Adipocyte (in vitro differentiated cells): ENCODE data around the gene TMPRSS9.

ENCODE experiments used
- DNase-seq: peaks from one replicate; pipeline ENCODE4 v3.0.0-alpha.2; 2015; ENCODE audit warnings: low read depth
- H3K27me3 ChIP-seq: replicated peaks from 2 replicates; pipeline ENCODE4 v1.7.0; 2013; ENCODE audit warnings: mild to moderate bottlenecking, low read length, moderate library complexity; ENCODE audit not compliant: control insufficient read depth, insufficient read depth
- H3K36me3 ChIP-seq: 2 replicates; pipeline ENCODE4 v1.7.0; 2013; ENCODE audit warnings: low read length, mild to moderate bottlenecking, moderate library complexity; ENCODE audit not compliant: control insufficient read depth, insufficient read depth, severe bottlenecking
- H3K4me1 ChIP-seq: 2 replicates; pipeline ENCODE4 v1.7.0; 2013; ENCODE audit warnings: mild to moderate bottlenecking, low read length, moderate library complexity; ENCODE audit not compliant: control insufficient read depth, insufficient read depth
- H3K4me3 ChIP-seq: 2 replicates; pipeline ENCODE4 v1.7.0; 2013; ENCODE audit warnings: mild to moderate bottlenecking, low read length, moderate library complexity
- H3K9ac ChIP-seq: 2 replicates; pipeline ENCODE4 v1.7.0; 2013; ENCODE audit warnings: mild to moderate bottlenecking, low read length, moderate library complexity
- H3K9me3 ChIP-seq: 2 replicates; pipeline ENCODE4 v1.7.0; 2013; ENCODE audit warnings: mild to moderate bottlenecking, low read length, moderate library complexity; ENCODE audit not compliant: control insufficient read depth

The TMPRSS9 gene

DNA sequence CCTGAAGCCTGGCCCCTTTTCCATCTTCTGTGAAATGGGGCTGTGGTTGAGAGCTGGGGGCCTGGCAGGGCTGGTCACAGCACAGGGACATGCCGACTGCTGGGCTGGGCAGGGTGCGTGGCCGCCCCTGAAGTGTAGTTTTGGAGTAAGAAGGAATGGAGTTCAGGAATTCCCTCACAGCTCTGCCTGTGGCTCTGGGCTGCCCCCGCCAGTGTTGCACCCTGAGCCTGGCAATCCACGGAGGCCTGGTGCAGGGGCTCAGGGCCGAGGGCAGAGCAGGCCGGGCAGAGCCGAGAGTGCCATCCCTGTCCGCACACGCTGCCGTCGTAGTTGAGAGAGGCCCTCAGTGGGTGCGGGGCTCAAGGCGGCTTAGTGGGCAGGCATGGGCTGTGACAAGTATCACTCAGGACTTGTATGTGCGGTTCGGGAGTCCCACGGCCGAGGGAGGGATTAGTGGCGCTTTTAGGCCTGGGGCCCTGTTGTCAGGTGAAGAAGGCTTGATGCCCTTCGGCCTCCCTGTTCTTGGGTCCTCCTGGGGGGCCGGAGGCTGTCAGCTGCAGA lies 21.9 kb upstream of the TMPRSS9 start:
- Histone ChIP-seq H3K4me3 (no peak overlapping the region), H3K9ac (no peak overlapping the region), H3K27me3 (no peaks in the 10 kb centered on the region), H3K36me3 (peaks cover 16% of the 10 kb centered on the region), H3K4me1 (no peaks in the 10 kb centered on the region), H3K9me3 (no peaks in the 10 kb centered on the region)
- no peak for DNase-seq

- Histone ChIP-seq H3K4me3 (no peak overlapping the region), H3K9me3 (no peaks in the 10 kb centered on the region), H3K4me1 (no peaks in the 10 kb centered on the region), H3K36me3 (peaks cover 16% of the 10 kb centered on the region), H3K27me3 (no peaks in the 10 kb centered on the region), H3K9ac (no peak overlapping the region)
- DNase-seq, result no peak
Measured at GRCh38 chr19:2338751-2339643, 21.1 kb upstream of the TMPRSS9 start.

DNA sequence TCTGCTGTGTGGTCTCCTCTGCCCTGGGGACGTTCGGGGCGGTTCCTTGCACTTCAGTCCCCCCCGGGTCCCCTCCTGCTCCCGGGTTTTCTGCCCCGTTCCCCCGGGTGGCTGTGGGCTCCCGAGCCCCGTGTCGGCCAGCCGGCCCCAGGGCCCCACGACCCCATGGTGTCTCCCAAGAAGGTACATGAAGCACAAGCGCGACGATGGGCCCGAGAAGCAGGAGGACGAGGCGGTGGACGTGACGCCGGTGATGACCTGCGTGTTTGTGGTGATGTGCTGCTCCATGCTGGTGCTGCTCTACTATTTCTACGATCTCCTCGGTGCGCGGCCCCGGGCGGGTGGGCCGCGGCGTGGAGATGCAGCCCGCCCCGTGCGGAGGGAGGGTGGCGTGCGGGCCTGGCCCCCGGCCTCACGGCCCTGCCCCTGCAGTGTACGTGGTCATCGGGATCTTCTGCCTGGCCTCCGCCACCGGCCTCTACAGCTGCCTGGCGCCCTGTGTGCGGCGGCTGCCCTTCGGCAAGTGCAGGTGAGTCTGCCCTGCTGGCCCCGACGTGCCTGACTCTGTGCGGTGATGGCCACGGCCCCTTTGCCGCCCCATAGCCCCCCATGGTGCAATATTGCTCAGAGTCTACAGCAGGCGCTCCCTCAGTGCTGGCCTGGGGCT lies 20.3 kb upstream of the TMPRSS9 start:
- H3K36me3 ChIP-seq, result peaks cover 16% of the 10 kb centered on the region
- H3K27me3 ChIP-seq, result no peaks in the 10 kb centered on the region
- no peaks in the 10 kb centered on the region for H3K4me1 ChIP-seq
- DNase-seq, result no peak
- no peak overlapping the region for H3K9ac ChIP-seq
- H3K9me3 ChIP-seq, result no peaks in the 10 kb centered on the region
- H3K4me3 ChIP-seq, result no peak overlapping the region

- peaks cover 16% of the 10 kb centered on the region for H3K36me3 ChIP-seq
- no peak for DNase-seq
Measured at GRCh38 chr19:2340496-2341243, 19.4 kb upstream of the TMPRSS9 start.

GRCh38 chr19:2341244-2341751 lies 18.8 kb upstream of the TMPRSS9 start:
- Histone ChIP-seq H3K9ac (no peak overlapping the region), H3K4me1 (no peaks in the 10 kb centered on the region), H3K9me3 (no peaks in the 10 kb centered on the region), H3K27me3 (no peaks in the 10 kb centered on the region), H3K36me3 (peaks cover 20% of the 10 kb centered on the region), H3K4me3 (no peak overlapping the region)
- DNase-seq, result no peak

More at GRCh38 chr19:2340496-2341243, 19.4 kb upstream of the TMPRSS9 start:
- no peak overlapping the region for H3K9ac ChIP-seq
- H3K4me1 ChIP-seq, result no peaks in the 10 kb centered on the region
- no peak overlapping the region for H3K4me3 ChIP-seq
- H3K27me3 ChIP-seq, result no peaks in the 10 kb centered on the region
- no peaks in the 10 kb centered on the region for H3K9me3 ChIP-seq

DNA sequence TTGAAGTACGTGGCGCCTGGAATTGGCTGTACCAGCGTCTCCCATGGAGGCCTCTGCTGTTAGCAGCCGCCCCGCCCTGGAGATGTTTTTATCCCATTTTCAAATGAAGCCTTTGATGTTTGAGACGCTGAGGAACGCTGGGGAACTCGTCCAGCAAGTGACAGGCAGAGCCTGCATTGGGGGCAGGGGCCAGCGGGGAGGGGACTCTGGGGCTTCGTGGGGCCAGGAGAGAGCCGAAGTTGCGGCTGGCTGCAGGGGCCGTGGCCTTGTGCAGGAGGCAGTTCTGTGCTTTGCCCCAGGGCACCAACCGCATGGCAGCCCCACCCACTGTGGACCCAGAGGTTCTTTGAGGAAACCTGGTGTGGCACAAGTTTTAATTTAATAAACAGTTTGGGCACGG lies 18.1 kb upstream of the TMPRSS9 start:
- H3K9ac ChIP-seq, result no peak overlapping the region
- peaks cover 20% of the 10 kb centered on the region for H3K36me3 ChIP-seq
- no peaks in the 10 kb centered on the region for H3K9me3 ChIP-seq
- no peak overlapping the region for H3K4me3 ChIP-seq
- DNase-seq, result no peak
- H3K27me3 ChIP-seq, result no peaks in the 10 kb centered on the region
- H3K4me1 ChIP-seq, result no peaks in the 10 kb centered on the region

- peaks cover 20% of the 10 kb centered on the region for H3K36me3 ChIP-seq
Measured at GRCh38 chr19:2342656-2343288, 17.3 kb upstream of the TMPRSS9 start.

GRCh38 chr19:2343289-2343982 lies 16.6 kb upstream of the TMPRSS9 start:
- Histone ChIP-seq H3K36me3 (peaks cover 23% of the 10 kb centered on the region), H3K4me1 (no peaks in the 10 kb centered on the region), H3K9me3 (no peaks in the 10 kb centered on the region), H3K9ac (no peak overlapping the region), H3K4me3 (no peak overlapping the region), H3K27me3 (no peaks in the 10 kb centered on the region)
- DNase-seq, result no peak

More at GRCh38 chr19:2342656-2343288, 17.3 kb upstream of the TMPRSS9 start:
- H3K4me3 ChIP-seq, result no peak overlapping the region
- H3K27me3 ChIP-seq, result no peaks in the 10 kb centered on the region
- no peaks in the 10 kb centered on the region for H3K9me3 ChIP-seq
- no peak for DNase-seq
- H3K4me1 ChIP-seq, result no peaks in the 10 kb centered on the region
- H3K9ac ChIP-seq, result no peak overlapping the region

- no peaks in the 10 kb centered on the region for H3K9me3 ChIP-seq
- peaks cover 23% of the 10 kb centered on the region for H3K36me3 ChIP-seq
- no peak for DNase-seq
- H3K27me3 ChIP-seq, result no peaks in the 10 kb centered on the region
- H3K4me3 ChIP-seq, result no peak overlapping the region
- no peaks in the 10 kb centered on the region for H3K4me1 ChIP-seq
- H3K9ac ChIP-seq, result no peak overlapping the region
Measured at GRCh38 chr19:2344381-2344870, 15.6 kb upstream of the TMPRSS9 start.

- H3K4me3 ChIP-seq, result no peak overlapping the region
- peaks cover 28% of the 10 kb centered on the region for H3K36me3 ChIP-seq
- H3K27me3 ChIP-seq, result no peaks in the 10 kb centered on the region
- H3K4me1 ChIP-seq, result no peaks in the 10 kb centered on the region
- H3K9me3 ChIP-seq, result no peaks in the 10 kb centered on the region
- H3K9ac ChIP-seq, result no peak overlapping the region
- no peak for DNase-seq
Measured at GRCh38 chr19:2345076-2345475, 15.0 kb upstream of the TMPRSS9 start.
